ENCODE measurements around the gene NDUFAF3. TPM values are rescaled to one million over a fixed set of nuclear protein-coding genes. Genes with fewer than 3 reads are reported as not detected.

NDUFAF3 gene
- total RNA-seq, 2 donors from 2014 or later: 32.9 to 39.1 TPM

- Histone ChIP-seq H3K9me3 (ENCODE audit: control insufficient read depth, low read length) (no peaks in the 10 kb centered on the region), H3K4me1 (ENCODE audit: control insufficient read depth, insufficient read depth, low read length) (peaks cover 10% of the 10 kb centered on the region), H3K4me3 (ENCODE audit: low read length) (no peak overlapping the region), H3K27me3 (ENCODE audit: control insufficient read depth, insufficient read depth, low read length, poor library complexity, severe bottlenecking) (peaks cover 59% of the 10 kb centered on the region), H3K36me3 (ENCODE audit: control insufficient read depth, insufficient read depth, low read length) (peaks cover 6% of the 10 kb centered on the region), H3K27ac (ENCODE audit: low read depth, low read length) (no peak overlapping the region), H3K9ac (ENCODE audit: extremely low read depth, low read length, poor library complexity, severe bottlenecking) (no peak overlapping the region)
- peaks cover 27% of the 10 kb centered on the region for H3K4me1 Mint-ChIP-seq
- DNase-seq: no peak
- no peak overlapping the region for H3K4me3 Mint-ChIP-seq
- H3K27me3 Mint-ChIP-seq (ENCODE audit: insufficient read depth): peaks cover 62% of the 10 kb centered on the region
- no peak overlapping the region for H3K27ac Mint-ChIP-seq
- no peak for TF ChIP-seq CTCF (conservative IDR thresholded peaks at IDR 0.05)
- WGBS, 2 experiments (ENCODE audit: insufficient coverage in 1 of 2, insufficient read length in 1 of 2): 95 to 100% methylated on average over 3 of the region's 3 CpGs
- H3K9me3 Mint-ChIP-seq: no peaks in the 10 kb centered on the region
- H3K36me3 Mint-ChIP-seq (ENCODE audit: low read depth): peaks cover 7% of the 10 kb centered on the region
Observed at GRCh38 chr3:49005303-49005680, 16.6 kb upstream of the NDUFAF3 start.

GRCh38 chr3:49005998-49006397 lies 15.9 kb upstream of the NDUFAF3 start:
- Histone ChIP-seq H3K9me3 (ENCODE audit: control insufficient read depth, low read length) (no peaks in the 10 kb centered on the region), H3K27me3 (ENCODE audit: control insufficient read depth, insufficient read depth, low read length, poor library complexity, severe bottlenecking) (peaks cover 52% of the 10 kb centered on the region), H3K9ac (ENCODE audit: extremely low read depth, low read length, poor library complexity, severe bottlenecking) (no peak overlapping the region), H3K36me3 (ENCODE audit: control insufficient read depth, insufficient read depth, low read length) (peaks cover 6% of the 10 kb centered on the region), H3K4me1 (ENCODE audit: control insufficient read depth, insufficient read depth, low read length) (peaks cover 10% of the 10 kb centered on the region), H3K4me3 (ENCODE audit: low read length) (peak overlapping the region; percentile 87), H3K27ac (ENCODE audit: low read depth, low read length) (no peak overlapping the region)
- 85 to 96% methylated on average over 5 of the region's 5 CpGs for whole genome bisulfite sequencing, 2 experiments (ENCODE audit: insufficient coverage in 1 of 2, insufficient read length in 1 of 2)
- Mint-ChIP-seq H3K9me3 (no peaks in the 10 kb centered on the region), H3K27ac (no peak overlapping the region), H3K36me3 (ENCODE audit: low read depth) (peaks cover 9% of the 10 kb centered on the region), H3K4me3 (peak overlapping the region; percentile 97), H3K4me1 (peaks cover 20% of the 10 kb centered on the region), H3K27me3 (ENCODE audit: insufficient read depth) (peaks cover 55% of the 10 kb centered on the region)
- DNase-seq: no peak
- no peak for TF ChIP-seq CTCF (conservative IDR thresholded peaks at IDR 0.05)

GRCh38 chr3:49006408-49007067 lies 15.4 kb upstream of the NDUFAF3 start:
- H3K4me3 Mint-ChIP-seq: peak overlapping the region; percentile 97
- Histone ChIP-seq H3K4me3 (ENCODE audit: low read length) (peak overlapping the region; percentile 87), H3K4me1 (ENCODE audit: control insufficient read depth, insufficient read depth, low read length) (peaks cover 10% of the 10 kb centered on the region), H3K9ac (ENCODE audit: extremely low read depth, low read length, poor library complexity, severe bottlenecking) (peak overlapping the region; percentile 93), H3K27me3 (ENCODE audit: control insufficient read depth, insufficient read depth, low read length, poor library complexity, severe bottlenecking) (peaks cover 47% of the 10 kb centered on the region), H3K36me3 (ENCODE audit: control insufficient read depth, insufficient read depth, low read length) (peaks cover 8% of the 10 kb centered on the region), H3K9me3 (ENCODE audit: control insufficient read depth, low read length) (no peaks in the 10 kb centered on the region), H3K27ac (ENCODE audit: low read depth, low read length) (peak overlapping the region; percentile 36)
- H3K27ac Mint-ChIP-seq: peak overlapping the region; percentile 100
- H3K4me1 Mint-ChIP-seq: peaks cover 19% of the 10 kb centered on the region
- no peak for TF ChIP-seq CTCF (conservative IDR thresholded peaks at IDR 0.05)
- peaks cover 10% of the 10 kb centered on the region for H3K36me3 Mint-ChIP-seq (ENCODE audit: low read depth)
- peaks cover 49% of the 10 kb centered on the region for H3K27me3 Mint-ChIP-seq (ENCODE audit: insufficient read depth)
- no peak for DNase-seq
- no peaks in the 10 kb centered on the region for H3K9me3 Mint-ChIP-seq
- WGBS, 2 experiments (ENCODE audit: insufficient coverage in 1 of 2, insufficient read length in 1 of 2): 9 to 10% methylated on average over 14 to 32 of the region's 32 CpGs
